ENCODE measurements around the gene TACR1.
A peak's percentile ranks its signal among the peaks of the same experiment; 100 is the strongest.
"Not testable (repeated sequence)": the region's sequence is repeated elsewhere in the genome, so short reads cannot be mapped to it uniquely, and the experiment has no call there.

TACR1 gene

DNA sequence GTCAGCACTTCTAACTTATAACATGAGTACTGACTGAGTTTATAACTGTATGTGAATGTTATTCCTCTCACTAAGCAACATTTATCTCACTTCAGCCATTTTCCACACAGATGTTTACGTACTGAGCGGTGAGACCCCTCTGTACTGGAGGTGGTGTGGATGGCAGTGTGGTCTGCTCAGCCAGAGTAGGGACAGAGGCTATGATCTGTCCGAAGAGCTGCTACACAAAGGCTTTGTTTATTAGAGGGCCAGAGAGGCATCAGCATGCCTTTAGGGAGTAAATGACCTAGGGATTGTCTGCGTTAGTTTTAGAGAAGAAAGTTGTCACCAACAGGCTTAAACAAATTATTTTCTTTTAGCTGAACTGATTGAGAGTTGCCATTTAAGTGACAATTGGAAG, 23.2 kb upstream of the TACR1 start:
- Histone ChIP-seq H3K27me3 (ENCODE audit: control insufficient read depth, insufficient read depth, low read length) (no peaks in the 10 kb centered on the region), H3K4me1 (ENCODE audit: control insufficient read depth, insufficient read depth, low read length) (peaks cover 5% of the 10 kb centered on the region), H3K9me3 (ENCODE audit: control insufficient read depth, insufficient read depth, low read length) (no peaks in the 10 kb centered on the region), H3K4me3 (ENCODE audit: low read depth, low read length) (no peak overlapping the region), H3K36me3 (ENCODE audit: control insufficient read depth, insufficient read depth, low read length) (no peaks in the 10 kb centered on the region), H3K9ac (ENCODE audit: low read depth, low read length) (no peak overlapping the region)

DNA sequence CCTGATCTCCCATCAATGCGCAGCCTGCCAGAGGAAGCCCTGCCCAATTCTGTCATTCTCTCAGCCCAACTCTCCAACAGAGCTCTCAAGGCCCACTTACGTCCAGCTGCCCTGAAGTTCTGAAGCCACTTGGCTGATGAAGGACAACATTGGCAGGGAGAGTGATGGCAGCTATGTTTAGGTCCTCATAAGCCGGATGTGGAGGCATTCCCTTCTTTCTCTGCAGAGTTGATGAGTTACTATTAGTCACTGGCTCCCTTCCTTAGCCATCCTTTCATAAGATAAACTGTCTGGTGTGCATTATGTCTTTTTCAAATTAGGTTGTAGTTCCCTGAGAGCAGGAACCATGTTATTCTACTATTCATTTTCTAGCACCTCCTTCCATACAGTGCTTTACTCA, 22.5 kb upstream of the TACR1 start:
- no peak overlapping the region for H3K9ac ChIP-seq (ENCODE audit: low read depth, low read length)
- H3K27me3 ChIP-seq (ENCODE audit: control insufficient read depth, insufficient read depth, low read length): no peaks in the 10 kb centered on the region
- no peaks in the 10 kb centered on the region for H3K36me3 ChIP-seq (ENCODE audit: control insufficient read depth, insufficient read depth, low read length)
- H3K4me1 ChIP-seq (ENCODE audit: control insufficient read depth, insufficient read depth, low read length): peaks cover 5% of the 10 kb centered on the region
- no peak overlapping the region for H3K4me3 ChIP-seq (ENCODE audit: low read depth, low read length)
- no peaks in the 10 kb centered on the region for H3K9me3 ChIP-seq (ENCODE audit: control insufficient read depth, insufficient read depth, low read length)

DNA sequence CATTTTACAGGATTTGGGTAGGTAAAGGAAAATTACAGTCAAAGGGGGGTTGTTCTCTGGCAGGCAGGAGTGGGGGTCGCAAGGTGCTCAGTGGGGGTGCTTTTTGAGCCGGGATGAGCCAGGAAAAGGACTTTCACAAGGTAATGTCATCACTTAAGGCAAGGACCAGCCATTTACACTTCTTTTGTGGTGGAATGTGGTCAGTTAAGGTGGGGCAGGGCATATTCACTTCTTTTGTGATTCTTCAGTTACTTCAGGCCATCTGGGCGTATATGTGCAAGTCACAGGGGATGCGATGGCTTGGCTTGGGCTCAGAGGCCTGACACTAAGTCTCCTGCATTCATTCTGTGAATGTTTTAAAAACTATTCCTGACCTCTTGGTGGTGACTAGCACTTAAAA, 19.9 kb upstream of the TACR1 start:
- H3K9ac ChIP-seq (ENCODE audit: low read depth, low read length); H3K4me3 ChIP-seq (ENCODE audit: low read depth, low read length): not testable (repeated sequence)

DNA sequence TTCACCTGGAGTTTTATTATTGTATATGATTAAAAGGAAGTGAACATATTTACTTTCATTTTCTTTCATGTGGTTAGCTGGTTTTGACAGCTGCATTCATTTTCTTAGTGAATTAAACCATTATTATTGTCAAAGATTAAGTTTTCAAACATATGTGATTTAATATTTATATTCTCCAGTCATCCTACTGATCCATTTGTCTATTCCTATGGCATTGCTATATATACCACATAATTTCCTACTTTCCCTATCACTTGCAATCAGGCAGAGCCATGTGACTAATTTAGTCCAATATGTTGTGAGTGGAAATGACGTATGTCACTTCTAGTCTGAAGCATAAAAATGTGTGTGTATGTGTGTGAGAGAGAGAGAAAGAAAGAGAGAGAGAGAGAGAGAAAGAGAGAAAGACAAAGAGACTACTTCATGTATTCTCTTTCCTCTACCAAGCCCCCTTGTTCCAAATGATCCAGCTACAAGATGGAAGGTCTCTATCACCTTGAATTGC, 12.0 kb upstream of the TACR1 start:
- H3K27me3 ChIP-seq (ENCODE audit: control insufficient read depth, insufficient read depth, low read length): no peaks in the 10 kb centered on the region
- H3K9me3 ChIP-seq (ENCODE audit: control insufficient read depth, insufficient read depth, low read length): no peaks in the 10 kb centered on the region
- no peak overlapping the region for H3K4me3 ChIP-seq (ENCODE audit: low read depth, low read length)
- H3K36me3 ChIP-seq (ENCODE audit: control insufficient read depth, insufficient read depth, low read length): no peaks in the 10 kb centered on the region
- no peak overlapping the region for H3K9ac ChIP-seq (ENCODE audit: low read depth, low read length)
- no peaks in the 10 kb centered on the region for H3K4me1 ChIP-seq (ENCODE audit: control insufficient read depth, insufficient read depth, low read length)

More for the DNA sequence above, 19.9 kb upstream of the TACR1 start:
- not testable (repeated sequence) for H3K27me3 ChIP-seq (ENCODE audit: control insufficient read depth, insufficient read depth, low read length); H3K9me3 ChIP-seq (ENCODE audit: control insufficient read depth, insufficient read depth, low read length); H3K36me3 ChIP-seq (ENCODE audit: control insufficient read depth, insufficient read depth, low read length); H3K4me1 ChIP-seq (ENCODE audit: control insufficient read depth, insufficient read depth, low read length)

DNA sequence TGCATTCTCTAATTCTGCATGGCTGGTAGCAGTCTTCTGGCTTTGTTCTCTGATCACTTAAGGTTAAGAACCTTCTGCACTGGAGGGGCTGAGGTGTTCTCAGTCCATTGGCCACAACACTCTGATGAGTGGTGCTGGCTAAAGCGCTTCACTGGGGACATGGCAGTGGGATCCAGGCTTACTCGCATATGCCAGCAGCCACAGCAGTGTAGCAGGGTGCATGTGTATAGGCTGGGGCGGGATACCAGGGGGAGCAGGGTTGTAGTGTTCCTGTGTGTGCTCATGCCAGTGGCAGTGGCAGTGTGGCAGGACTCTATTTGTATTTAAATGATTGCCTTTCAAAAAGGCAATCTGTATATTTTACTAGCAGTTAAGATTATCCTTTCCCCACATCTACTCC, 11.1 kb upstream of the TACR1 start:
- no peak overlapping the region for H3K4me3 ChIP-seq (ENCODE audit: low read depth, low read length)
- H3K9me3 ChIP-seq (ENCODE audit: control insufficient read depth, insufficient read depth, low read length): no peaks in the 10 kb centered on the region
- no peaks in the 10 kb centered on the region for H3K27me3 ChIP-seq (ENCODE audit: control insufficient read depth, insufficient read depth, low read length)
- H3K36me3 ChIP-seq (ENCODE audit: control insufficient read depth, insufficient read depth, low read length): no peaks in the 10 kb centered on the region
- H3K9ac ChIP-seq (ENCODE audit: low read depth, low read length): no peak overlapping the region
- no peaks in the 10 kb centered on the region for H3K4me1 ChIP-seq (ENCODE audit: control insufficient read depth, insufficient read depth, low read length)

DNA sequence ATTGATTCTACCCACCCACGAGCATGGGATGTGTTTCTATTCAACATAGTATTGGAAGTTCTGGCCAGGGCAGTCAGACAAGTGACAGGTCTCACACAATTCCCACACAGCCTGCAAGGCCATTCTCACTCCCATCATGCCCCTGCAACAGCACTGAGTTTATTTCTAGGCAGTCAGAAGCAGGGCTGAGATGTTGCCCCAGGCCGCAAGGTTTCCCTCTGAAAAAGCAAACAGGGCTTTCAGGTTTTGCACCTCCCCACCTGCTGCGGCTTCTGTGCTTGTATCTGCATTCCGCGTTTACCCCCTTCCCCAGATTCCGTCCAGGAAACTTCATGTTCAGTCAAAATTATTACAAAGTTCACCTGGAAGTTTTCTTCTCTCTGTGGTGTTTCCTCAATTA, 9.4 kb upstream of the TACR1 start:
- peaks cover 3% of the 10 kb centered on the region for H3K27me3 ChIP-seq (ENCODE audit: control insufficient read depth, insufficient read depth, low read length)
- no peak overlapping the region for H3K4me3 ChIP-seq (ENCODE audit: low read depth, low read length)
- H3K4me1 ChIP-seq (ENCODE audit: control insufficient read depth, insufficient read depth, low read length): no peaks in the 10 kb centered on the region
- H3K9ac ChIP-seq (ENCODE audit: low read depth, low read length): no peak overlapping the region
- H3K36me3 ChIP-seq (ENCODE audit: control insufficient read depth, insufficient read depth, low read length): no peaks in the 10 kb centered on the region
- no peaks in the 10 kb centered on the region for H3K9me3 ChIP-seq (ENCODE audit: control insufficient read depth, insufficient read depth, low read length)

DNA sequence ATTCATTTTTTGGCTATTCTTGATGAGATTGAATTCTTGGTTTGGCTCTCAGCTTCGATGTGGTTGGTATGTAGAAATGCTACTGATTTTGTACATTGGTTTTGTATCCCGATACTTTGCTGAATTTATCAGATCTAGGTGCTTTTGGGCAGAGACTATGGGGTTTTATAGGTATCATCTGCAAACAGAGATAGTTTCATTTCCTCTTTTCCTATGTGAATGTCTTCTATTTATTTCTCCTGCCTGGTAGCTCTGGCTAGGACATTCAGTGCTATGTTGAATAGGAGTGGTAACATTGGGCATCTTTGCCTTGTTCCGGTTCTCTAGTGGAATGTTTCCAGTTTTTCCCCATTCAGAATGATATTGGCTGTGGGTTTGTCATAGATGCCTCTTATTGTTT, 5.5 kb upstream of the TACR1 start:
- no peaks in the 10 kb centered on the region for H3K4me1 ChIP-seq (ENCODE audit: control insufficient read depth, insufficient read depth, low read length)
- H3K36me3 ChIP-seq (ENCODE audit: control insufficient read depth, insufficient read depth, low read length): no peaks in the 10 kb centered on the region
- no peak overlapping the region for H3K9ac ChIP-seq (ENCODE audit: low read depth, low read length)
- peaks cover 31% of the 10 kb centered on the region for H3K27me3 ChIP-seq (ENCODE audit: control insufficient read depth, insufficient read depth, low read length)
- H3K9me3 ChIP-seq (ENCODE audit: control insufficient read depth, insufficient read depth, low read length): no peaks in the 10 kb centered on the region
- no peak overlapping the region for H3K4me3 ChIP-seq (ENCODE audit: low read depth, low read length)

DNA sequence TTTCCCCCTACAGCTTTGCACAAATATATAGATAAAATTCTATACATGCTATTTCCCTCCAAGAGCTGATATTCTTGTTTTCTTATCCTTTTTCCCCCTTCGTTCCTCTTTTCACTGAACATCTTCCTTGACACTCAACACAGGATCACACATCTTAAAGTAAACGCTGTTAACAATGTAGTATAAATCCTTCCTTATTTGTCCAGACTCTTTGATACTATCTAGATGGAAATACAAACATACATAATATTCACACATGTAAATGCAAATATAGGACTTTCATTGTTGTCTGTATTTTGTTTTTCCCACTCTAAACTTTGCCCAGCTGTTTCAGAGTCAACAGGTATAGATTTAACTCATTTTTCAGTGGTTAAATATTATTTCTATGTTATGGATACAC, 3.0 kb upstream of the TACR1 start:
- H3K4me1 ChIP-seq (ENCODE audit: control insufficient read depth, insufficient read depth, low read length): peaks cover 5% of the 10 kb centered on the region
- peaks cover 56% of the 10 kb centered on the region for H3K27me3 ChIP-seq (ENCODE audit: control insufficient read depth, insufficient read depth, low read length)
- H3K4me3 ChIP-seq (ENCODE audit: low read depth, low read length): no peak overlapping the region
- no peaks in the 10 kb centered on the region for H3K9me3 ChIP-seq (ENCODE audit: control insufficient read depth, insufficient read depth, low read length)
- H3K9ac ChIP-seq (ENCODE audit: low read depth, low read length): no peak overlapping the region
- no peaks in the 10 kb centered on the region for H3K36me3 ChIP-seq (ENCODE audit: control insufficient read depth, insufficient read depth, low read length)

DNA sequence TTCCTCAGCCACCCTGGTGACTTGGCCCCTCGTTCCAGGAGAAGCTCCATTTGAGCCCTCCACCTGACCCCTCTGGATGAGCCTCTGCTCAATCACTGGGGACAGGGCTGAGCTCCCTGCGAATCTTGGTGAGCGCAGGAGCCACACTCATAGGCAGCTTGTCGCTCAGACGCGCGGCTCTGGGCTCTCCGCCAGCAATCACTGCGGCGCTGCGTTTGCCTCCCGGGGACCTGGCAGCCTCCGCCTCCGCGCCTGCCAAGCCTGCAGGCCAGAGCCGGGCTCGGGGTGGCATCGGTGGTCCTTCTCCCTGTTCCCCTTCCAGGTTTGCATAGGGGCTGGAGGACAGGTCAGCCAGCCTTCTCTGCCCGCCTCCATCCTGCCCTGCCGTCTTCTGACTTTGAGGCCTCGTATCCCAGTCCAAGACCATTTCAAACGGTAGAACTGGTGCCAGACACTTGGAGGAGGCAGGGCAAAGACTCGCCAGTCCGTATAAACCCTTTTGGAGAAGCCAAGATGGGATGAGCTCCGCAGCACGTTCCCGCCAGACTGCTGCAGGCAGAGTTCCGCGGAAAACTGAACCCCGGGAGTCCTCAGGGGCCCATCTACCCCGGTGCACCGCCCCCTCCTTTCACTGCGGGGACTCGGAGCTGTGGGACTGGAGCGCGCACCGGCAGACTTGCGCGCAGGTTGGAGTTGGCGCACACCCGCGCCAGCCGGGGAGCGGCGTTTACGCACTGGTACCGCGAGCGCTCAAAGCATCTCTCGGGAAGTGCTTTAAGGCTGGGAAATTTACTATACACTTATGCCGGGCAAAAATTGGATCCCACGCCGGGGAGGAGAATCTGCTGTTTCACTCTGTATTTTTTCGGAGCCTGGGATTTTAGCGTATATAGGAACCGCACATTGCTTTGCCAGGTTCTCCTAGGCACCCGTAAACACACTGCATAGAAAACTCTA, 1.1 kb upstream of the TACR1 start:
- no peaks in the 10 kb centered on the region for H3K9me3 ChIP-seq (ENCODE audit: control insufficient read depth, insufficient read depth, low read length)
- H3K4me3 ChIP-seq (ENCODE audit: low read depth, low read length): peak overlapping the region; percentile 53

DNA sequence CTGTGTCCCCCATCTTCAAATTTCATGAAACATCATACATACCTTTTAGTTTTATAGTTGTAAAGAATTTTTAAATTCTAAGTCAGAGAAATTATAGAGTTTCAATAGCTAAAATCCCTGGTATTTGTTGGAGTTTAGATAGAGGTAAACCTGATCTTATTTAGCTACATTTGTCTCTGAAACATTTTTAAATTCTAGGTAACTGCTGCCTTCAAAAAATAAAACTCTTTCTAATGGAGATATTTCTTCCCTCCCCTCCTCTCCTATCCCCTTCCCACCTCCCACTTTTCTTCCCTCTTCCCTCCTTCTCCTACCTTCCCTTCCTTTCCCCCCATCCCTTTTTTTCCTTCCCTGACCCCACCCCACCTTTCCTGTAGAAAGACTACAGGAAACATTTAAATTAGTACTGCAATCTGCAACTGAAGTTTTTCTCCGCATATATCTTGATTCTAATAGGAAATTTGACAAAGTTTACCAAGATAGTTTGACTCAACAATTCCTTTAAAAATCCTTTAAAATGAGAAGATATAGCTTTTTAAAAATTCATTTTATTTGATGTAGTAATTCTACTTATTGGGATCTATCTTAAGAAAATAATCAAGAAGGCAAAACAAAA, 4.1 kb downstream of the TACR1 start:
- Histone ChIP-seq H3K4me1 (ENCODE audit: control insufficient read depth, insufficient read depth, low read length) (peaks cover 7% of the 10 kb centered on the region), H3K4me3 (ENCODE audit: low read depth, low read length) (no peak overlapping the region), H3K9ac (ENCODE audit: low read depth, low read length) (no peak overlapping the region), H3K36me3 (ENCODE audit: control insufficient read depth, insufficient read depth, low read length) (no peaks in the 10 kb centered on the region), H3K9me3 (ENCODE audit: control insufficient read depth, insufficient read depth, low read length) (no peaks in the 10 kb centered on the region), H3K27me3 (ENCODE audit: control insufficient read depth, insufficient read depth, low read length) (peaks cover 43% of the 10 kb centered on the region)

More for the DNA sequence above, 1.1 kb upstream of the TACR1 start:
- peaks cover 71% of the 10 kb centered on the region for H3K27me3 ChIP-seq (ENCODE audit: control insufficient read depth, insufficient read depth, low read length)
- no peaks in the 10 kb centered on the region for H3K36me3 ChIP-seq (ENCODE audit: control insufficient read depth, insufficient read depth, low read length)
- no peak overlapping the region for H3K9ac ChIP-seq (ENCODE audit: low read depth, low read length)
- H3K4me1 ChIP-seq (ENCODE audit: control insufficient read depth, insufficient read depth, low read length): peaks cover 5% of the 10 kb centered on the region

DNA sequence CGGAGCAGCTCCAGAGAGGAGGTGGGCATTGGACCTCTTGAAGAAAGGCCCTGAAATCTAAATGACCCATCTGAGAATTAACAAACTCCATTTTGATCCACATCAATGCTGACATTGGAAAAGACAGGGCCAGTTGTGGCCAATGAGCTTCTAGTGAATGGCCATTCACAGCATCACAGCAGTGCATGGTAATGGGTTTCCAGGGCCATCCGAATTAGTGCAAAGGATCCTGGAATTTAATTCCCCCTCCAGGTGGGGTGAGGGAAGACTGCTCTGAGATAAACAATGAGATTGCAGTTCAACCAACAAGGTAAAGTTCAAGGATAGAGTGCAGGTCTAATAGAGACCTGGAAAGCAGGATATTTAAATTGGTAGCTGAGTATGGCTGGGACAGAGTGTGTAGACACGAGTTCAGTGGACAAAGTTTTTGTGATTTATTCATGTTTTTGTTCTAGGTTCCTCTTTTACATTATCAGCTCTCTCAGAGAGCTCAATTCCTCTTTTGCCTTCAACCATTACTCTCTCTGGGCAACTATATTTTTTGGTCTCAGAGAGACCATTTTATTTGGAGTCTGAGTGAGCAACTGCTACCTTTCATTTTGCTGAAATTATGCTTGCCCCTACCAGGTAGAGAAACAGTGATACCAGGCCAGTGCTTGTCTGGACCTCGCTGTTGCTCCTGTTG, 5.0 kb downstream of the TACR1 start:
- Histone ChIP-seq H3K4me1 (ENCODE audit: control insufficient read depth, insufficient read depth, low read length) (peaks cover 7% of the 10 kb centered on the region), H3K4me3 (ENCODE audit: low read depth, low read length) (no peak overlapping the region), H3K9ac (ENCODE audit: low read depth, low read length) (no peak overlapping the region), H3K9me3 (ENCODE audit: control insufficient read depth, insufficient read depth, low read length) (no peaks in the 10 kb centered on the region), H3K36me3 (ENCODE audit: control insufficient read depth, insufficient read depth, low read length) (no peaks in the 10 kb centered on the region), H3K27me3 (ENCODE audit: control insufficient read depth, insufficient read depth, low read length) (peaks cover 35% of the 10 kb centered on the region)

Data from iPS-15b (cell line).